Measurements from ENCODE around the gene TNFRSF17. TPM values are rescaled to one million over a fixed set of nuclear protein-coding genes. Genes with fewer than 3 reads are reported as not detected.
"Not testable (repeated sequence)": the region's sequence is repeated elsewhere in the genome, so short reads cannot be mapped to it uniquely, and the experiment has no call there.

Gene TNFRSF17
- total RNA-seq, 1 donor from 2014 or later: 0.41 TPM

DNA sequence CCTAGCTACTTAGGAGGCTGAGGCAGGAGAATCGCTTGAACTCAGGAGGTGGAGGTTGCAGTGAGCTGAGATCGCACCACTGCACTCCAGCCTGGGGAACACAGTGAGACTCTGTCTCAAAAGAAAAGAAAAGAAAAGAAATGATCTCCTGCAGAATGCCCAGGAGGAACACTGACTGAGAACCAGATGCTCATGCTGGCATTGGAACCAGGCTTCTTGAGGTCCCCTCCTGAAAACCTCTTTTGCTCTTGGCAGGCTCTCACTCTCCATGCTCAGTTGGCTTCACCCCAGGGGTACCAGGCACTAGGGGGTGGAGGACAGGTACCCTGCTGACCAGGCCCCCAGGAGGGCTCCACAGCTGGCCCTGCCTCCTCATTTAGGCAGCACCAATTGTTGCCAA, 8.5 kb upstream of the TNFRSF17 start:
- Histone ChIP-seq H3K27ac (no peak overlapping the region), H3K4me1 (no peaks in the 10 kb centered on the region), H3K36me3 (no peaks in the 10 kb centered on the region), H3K4me3 (no peak overlapping the region), H3K27me3 (no peaks in the 10 kb centered on the region), H3K9me3 (no peaks in the 10 kb centered on the region)
- TF ChIP-seq, protein P1, sequence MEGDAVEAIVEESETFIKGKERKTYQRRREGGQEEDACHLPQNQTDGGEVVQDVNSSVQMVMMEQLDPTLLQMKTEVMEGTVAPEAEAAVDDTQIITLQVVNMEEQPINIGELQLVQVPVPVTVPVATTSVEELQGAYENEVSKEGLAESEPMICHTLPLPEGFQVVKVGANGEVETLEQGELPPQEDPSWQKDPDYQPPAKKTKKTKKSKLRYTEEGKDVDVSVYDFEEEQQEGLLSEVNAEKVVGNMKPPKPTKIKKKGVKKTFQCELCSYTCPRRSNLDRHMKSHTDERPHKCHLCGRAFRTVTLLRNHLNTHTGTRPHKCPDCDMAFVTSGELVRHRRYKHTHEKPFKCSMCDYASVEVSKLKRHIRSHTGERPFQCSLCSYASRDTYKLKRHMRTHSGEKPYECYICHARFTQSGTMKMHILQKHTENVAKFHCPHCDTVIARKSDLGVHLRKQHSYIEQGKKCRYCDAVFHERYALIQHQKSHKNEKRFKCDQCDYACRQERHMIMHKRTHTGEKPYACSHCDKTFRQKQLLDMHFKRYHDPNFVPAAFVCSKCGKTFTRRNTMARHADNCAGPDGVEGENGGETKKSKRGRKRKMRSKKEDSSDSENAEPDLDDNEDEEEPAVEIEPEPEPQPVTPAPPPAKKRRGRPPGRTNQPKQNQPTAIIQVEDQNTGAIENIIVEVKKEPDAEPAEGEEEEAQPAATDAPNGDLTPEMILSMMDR (IDR thresholded peaks at IDR 0.05): no peak
- intact Hi-C loops (cut with DNase I): no loop called here
- DNase-seq (no peak), ATAC-seq (no peak)

GRCh38 chr16:11957591-11958395, 7.2 kb upstream of the TNFRSF17 start:
- no peak overlapping the region for H3K4me3 ChIP-seq
- H3K9me3 ChIP-seq: no peaks in the 10 kb centered on the region
- intact Hi-C loops (cut with DNase I): no loop called here
- no peak overlapping the region for H3K27ac ChIP-seq
- no peak for ATAC-seq
- TF ChIP-seq, protein P1 (IDR thresholded peaks at IDR 0.05): no peak
- no peaks in the 10 kb centered on the region for H3K27me3 ChIP-seq
- no peaks in the 10 kb centered on the region for H3K4me1 ChIP-seq
- no peak for DNase-seq
- H3K36me3 ChIP-seq: no peaks in the 10 kb centered on the region

GRCh38 chr16:11962457-11962856, 2.6 kb upstream of the TNFRSF17 start:
- DNase-seq; H3K9me3 ChIP-seq; H3K27me3 ChIP-seq; H3K36me3 ChIP-seq; H3K4me1 ChIP-seq; H3K4me3 ChIP-seq; ATAC-seq; H3K27ac ChIP-seq; intact Hi-C loops (cut with DNase I): not testable (repeated sequence)

DNA sequence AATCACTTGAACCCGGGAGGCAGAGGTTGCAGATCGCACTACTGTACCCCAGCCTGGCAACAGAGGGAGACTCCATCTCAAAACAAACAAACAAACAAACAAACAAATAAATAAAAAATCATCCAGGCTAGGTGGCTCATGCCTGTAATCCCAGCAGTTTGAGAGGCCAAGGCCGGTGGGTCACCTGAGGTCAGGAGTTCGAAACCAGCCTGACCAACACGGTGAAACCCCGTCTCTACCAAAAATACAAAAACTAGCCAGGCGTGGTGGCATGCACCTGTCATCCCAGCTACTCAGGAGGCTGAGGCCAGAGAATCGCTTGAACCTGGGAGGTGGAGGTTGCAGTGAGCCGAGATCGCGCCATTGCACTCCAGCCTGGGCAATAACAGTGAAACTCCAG, 2.0 kb upstream of the TNFRSF17 start:
- intact Hi-C loops (cut with DNase I); H3K9me3 ChIP-seq; H3K27ac ChIP-seq; H3K4me3 ChIP-seq; H3K36me3 ChIP-seq; H3K4me1 ChIP-seq; H3K27me3 ChIP-seq; ATAC-seq; DNase-seq: not testable (repeated sequence)

- no peak overlapping the region for H3K27ac ChIP-seq
- H3K9me3 ChIP-seq: no peaks in the 10 kb centered on the region
- ATAC-seq: no peak
- no peak for DNase-seq
- no peak overlapping the region for H3K4me3 ChIP-seq
- TF ChIP-seq, protein P1 (IDR thresholded peaks at IDR 0.05): no peak
- intact Hi-C loops (cut with DNase I): no loop called here
- H3K27me3 ChIP-seq: no peaks in the 10 kb centered on the region
- H3K4me1 ChIP-seq: no peaks in the 10 kb centered on the region
- H3K36me3 ChIP-seq: no peaks in the 10 kb centered on the region
These were observed 1.3 kb upstream of the TNFRSF17 start for GRCh38 chr16:11963706-11964105.

DNA sequence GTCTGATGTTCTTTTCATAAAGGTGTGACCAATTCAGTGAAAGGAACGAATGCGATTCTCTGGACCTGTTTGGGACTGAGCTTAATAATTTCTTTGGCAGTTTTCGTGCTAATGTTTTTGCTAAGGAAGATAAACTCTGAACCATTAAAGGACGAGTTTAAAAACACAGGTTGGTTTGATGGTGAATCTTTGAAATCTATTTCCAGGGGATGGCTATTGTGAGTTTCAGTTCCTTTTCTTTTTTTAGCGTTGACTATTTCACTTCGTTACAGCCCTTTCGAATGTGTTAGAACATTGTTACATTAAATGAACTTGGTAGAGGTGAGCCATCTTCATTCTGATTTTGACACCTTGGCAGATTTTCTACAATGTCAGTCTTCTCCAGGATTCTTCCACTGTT, 1.2 kb downstream of the TNFRSF17 start:
- H3K27me3 ChIP-seq: no peaks in the 10 kb centered on the region
- no peak for ATAC-seq
- intact Hi-C loops (cut with DNase I): no loop called here

More for the DNA sequence above, 1.2 kb downstream of the TNFRSF17 start:
- no peaks in the 10 kb centered on the region for H3K36me3 ChIP-seq
- no peaks in the 10 kb centered on the region for H3K9me3 ChIP-seq
- no peak overlapping the region for H3K27ac ChIP-seq
- no peak overlapping the region for H3K4me3 ChIP-seq
- TF ChIP-seq, protein P1 (IDR thresholded peaks at IDR 0.05): no peak
- no peaks in the 10 kb centered on the region for H3K4me1 ChIP-seq
- no peak for DNase-seq
